Tibial nerve (tissue), 3 donors: ENCODE data around the gene PLSCR3.

Experiments
- CTCF ChIP-seq, 5 experiments: fragments of 200-600 bp in 3 of 5; fragments of 450-650 bp in 2 of 5; sonication (generic) in 3 of 5; IDR thresholded peaks; one replicate each; pipeline ENCODE4 v1.5.1; 2016 to 2019; ENCODE audit warnings: antibody characterized with exemption in 5 of 5, mild to moderate bottlenecking in 3 of 5, moderate library complexity in 2 of 5
- POLR2A ChIP-seq, 2 donors: fragments of 450-650 bp; IDR thresholded peaks; one replicate each; pipeline ENCODE4 v1.6.1; 2017; ENCODE audit warnings: antibody characterized with exemption in 2 of 2, mild to moderate bottlenecking in 2 of 2, moderate library complexity in 2 of 2

- TF ChIP-seq CTCF (IDR thresholded peaks at IDR 0.05) (no peak), POLR2A (IDR thresholded peaks at IDR 0.05) (no peak)
Observed at GRCh38 chr17:7423679-7424078, 29.4 kb upstream of the PLSCR3 start.
